ENCODE results near the gene NDST4.

Gene NDST4

DNA sequence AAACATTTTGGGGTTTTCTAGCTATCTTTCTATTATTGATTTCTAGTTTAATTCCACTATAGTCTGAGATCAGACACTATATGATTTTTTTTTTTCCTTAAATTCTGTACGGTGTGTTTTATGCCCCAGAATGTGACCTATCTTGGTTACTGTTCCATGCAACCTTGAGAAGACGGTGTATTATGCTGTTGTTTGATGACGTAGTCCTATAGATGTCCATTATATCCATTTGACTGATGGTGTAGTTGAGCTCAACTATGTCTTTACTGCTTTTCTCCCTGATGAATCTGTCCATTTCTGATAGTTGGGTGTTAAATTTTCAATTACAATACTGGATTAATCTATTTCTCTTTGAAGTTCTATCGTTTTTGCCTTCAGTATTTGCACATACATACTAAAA, 212.5 kb downstream of the NDST4 start:
- DNase-seq (ENCODE audit: low read depth), result no peak

DNA sequence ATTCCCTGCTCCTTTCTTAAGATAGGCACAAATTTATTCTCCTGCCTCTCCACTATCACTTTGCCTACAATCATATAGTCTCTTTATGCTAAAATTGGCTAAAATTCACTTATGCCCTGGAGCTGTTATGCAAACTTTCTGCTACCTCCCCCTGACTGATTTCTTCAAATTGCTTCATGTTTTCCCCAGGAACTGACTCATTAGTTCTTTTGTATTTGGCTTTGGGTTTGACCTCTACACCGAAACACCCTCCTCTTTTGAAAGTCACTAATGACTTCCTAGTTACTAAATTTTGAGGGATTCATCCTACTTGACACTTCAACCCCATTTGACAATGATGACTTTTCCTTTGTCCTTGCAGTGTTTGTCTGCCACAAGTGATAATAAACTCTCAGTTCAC, 222.6 kb downstream of the NDST4 start:
- DNase-seq (ENCODE audit: low read depth), result no peak

DNA sequence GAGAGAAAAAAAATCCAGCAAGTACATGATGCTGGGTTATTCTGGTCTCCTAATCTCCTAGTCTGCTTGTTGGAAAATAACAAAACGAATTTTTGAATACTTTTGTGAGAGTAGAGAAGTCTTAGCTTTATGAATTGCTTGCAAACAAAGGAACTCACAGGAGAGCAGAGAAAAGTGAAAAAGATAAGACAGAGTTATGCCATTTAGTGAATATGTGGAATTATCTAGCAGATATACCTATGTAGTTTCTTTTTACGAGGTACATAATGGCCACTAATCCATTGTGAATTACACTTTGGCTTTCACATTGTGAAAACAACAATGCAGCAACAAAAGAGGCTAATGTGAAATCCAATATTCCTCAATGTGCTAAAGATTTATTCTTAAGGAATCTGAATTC, 226.7 kb downstream of the NDST4 start:
- DNase-seq (ENCODE audit: low read depth), result no peak

DNA sequence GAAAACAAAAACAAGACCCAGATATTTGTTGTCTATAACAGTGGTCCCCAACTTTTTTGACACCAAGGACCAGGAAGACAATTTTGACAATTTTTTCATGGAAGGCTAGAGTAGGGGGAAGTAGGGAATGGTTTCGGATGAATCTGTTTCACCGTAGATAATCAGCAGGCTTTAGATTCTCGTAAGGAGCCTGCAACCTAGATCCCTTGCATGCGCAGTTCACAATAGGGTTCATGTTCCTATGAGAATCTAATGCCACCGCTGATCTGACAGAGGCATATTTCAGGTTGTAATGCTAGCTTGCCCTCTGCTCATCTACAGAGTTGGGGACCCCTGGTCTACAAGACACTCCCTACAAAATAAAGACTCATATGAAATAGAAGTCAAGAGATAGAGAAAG, 229.8 kb downstream of the NDST4 start:
- no peak for DNase-seq (ENCODE audit: low read depth)

DNA sequence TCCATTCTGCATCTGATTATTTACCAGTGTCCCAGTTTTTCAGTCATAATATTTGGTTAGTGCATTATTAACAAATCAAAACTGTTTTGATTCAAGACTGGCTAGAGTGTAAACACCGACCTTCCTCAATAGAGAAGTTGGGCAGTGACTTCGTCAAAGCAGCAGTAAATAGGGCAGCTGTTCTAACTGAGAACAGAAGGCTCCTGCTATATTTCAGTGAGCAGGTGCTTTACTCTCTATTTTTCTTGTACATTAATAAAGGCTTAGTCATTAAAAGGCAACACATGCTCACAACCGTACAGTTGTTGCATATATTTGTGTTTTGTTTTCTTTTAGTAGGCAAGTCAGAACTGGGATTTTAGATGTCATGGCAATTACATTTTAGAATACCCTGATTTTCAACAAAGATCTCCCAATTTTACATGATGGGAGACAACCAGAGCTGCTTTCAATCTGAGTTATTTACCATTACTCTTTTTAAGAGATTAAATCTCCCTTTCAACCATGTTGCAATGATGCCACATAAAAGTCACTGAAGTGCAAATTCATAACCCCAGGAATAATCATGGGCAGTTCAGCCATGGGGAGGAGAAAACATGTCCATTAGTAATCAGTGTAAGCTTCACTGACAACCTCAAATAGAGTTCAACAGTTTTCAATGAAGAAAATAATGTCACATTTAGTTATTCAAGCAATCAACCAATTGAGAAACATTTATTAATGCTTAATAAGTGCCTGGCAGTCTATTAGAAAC, 233.3 kb downstream of the NDST4 start:
- no peak for DNase-seq (ENCODE audit: low read depth)

DNA sequence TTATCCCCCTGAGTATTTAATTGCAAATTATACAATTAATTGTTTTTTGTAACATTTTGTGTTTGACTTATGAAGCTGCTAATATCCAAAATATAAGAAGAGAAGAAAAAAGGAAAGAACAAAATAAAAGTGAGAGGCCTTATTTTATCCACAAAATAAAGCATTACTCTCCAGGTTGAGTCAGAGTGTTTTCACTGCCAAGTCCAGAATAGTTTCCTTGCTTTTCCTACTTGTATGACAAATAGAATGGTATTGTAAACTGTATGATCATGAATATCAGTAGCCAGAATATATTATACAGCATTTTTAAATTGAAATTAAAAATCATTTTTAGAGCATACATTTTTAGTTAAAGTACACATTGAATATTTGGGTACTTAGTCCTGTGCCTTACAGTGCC, 237.8 kb downstream of the NDST4 start:
- no peak for DNase-seq (ENCODE audit: low read depth)

DNA sequence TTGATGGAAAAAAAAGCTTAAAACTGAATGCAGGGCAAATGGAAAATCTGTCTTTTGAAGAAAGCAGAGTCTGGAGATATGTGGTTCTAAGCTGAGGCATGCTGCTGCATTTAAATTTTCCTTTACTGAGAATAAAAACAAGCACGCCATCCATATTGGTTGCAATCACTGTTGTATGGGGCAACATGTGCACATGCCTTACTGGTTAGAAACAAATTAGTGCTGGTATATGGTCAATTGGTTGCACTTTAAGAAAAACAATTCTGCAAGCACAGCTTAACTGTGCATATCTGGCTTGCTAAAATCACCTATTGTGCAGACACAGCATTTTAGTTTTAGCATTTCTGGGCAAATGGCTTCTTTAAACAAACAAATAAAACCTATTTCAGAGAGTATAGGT, 239.1 kb downstream of the NDST4 start:
- DNase-seq (ENCODE audit: low read depth), result no peak

- DNase-seq (ENCODE audit: low read depth), result no peak
These were observed 242.4 kb downstream of the NDST4 start for GRCh38 chr4:114870987-114871386.

DNA sequence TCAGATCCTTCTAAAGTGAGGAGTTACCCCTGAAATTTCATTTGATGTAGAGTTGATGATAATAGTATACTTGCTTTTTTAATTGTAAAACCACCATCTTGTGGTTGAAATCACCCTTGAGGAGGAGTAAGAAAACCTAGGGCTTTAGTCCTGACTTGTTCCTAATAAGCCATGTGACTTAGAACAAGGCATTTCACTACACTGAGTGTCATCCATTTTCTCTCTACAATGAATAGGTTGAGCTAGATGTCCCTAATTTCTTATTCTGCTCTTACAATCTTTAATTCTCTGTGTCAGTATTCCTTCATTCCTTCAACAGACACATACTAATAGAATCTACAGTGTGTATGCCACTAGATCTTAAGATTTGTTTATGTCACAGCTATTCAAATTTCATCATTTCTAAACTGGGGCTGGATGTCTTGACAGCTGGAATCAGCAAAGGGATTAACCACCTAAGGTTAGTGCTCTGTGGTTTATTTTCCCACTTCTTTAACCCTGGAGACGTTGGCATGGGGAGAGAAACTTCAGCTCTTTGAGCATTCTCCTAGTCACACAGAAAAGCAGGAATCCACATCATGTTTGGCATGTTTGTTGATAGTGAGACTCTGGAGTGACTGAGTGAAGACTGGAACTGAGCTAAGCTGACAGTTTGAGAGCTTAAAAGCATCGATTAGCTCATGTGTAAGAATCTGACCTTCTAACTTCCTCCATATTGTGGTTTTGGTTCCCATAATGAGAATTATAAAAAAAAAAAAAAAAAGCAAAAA, 246.3 kb downstream of the NDST4 start:
- no peak for DNase-seq (ENCODE audit: low read depth)

DNA sequence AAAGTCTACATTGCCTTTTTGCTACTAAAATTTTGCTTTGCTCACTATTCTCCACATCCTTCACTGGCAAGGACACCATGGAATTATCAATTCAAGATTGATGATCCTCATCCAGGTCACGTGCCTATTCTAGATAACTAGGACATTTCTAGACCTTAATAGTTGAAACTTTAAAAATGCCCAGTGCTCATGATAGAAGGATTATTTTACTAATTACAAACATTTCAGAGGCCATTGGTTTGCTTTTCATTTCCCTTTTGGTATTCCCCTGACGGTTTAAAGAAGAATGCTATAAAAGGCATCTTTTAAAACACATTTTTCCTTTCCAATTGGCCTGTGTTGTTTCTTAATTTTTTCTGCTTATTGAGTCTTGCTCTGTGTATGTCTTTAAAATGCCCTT, 249.4 kb downstream of the NDST4 start:
- no peak for DNase-seq (ENCODE audit: low read depth)

GRCh38 chr4:114860786-114861185, 252.6 kb downstream of the NDST4 start:
- no peak for DNase-seq (ENCODE audit: low read depth)

DNA sequence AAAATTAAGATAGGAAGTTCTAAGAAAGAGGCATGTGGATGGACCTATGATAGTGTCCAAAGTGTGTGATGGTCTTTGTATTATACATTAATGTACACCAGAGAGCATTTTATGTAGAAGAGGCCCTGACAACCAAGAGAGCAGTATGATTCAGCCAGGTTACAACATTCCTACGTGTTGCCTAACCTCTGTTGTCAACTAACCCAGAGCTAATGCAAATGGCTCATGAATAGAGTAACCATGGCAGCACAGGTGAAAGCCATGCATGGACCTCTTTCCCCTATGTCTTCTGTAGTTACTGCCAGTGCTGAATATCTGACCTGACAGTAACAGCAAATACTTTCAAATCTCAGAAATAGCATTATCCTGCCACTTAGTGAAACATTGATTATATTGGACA, 255.6 kb downstream of the NDST4 start:
- no peak for DNase-seq (ENCODE audit: low read depth)

DNA sequence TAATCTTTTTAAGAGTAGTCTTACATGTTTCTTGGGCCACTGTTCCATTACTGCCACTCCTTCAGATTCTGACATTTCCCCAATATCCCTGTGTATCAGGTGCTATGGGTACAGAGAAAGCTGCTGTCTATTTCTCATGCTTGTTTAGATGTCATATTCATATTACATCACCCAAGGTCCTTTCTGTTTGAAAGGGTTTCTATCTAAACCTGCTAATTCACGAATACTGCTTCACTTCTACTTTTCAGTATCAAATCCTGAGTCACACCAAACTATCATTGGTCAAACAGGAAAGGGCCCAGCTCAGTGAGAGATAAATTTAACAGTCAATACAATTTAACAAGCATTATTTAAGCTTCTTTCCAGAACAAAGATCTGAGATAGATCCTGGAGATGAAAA, 273.4 kb downstream of the NDST4 start:
- DNase-seq (ENCODE audit: low read depth), result no peak

DNA sequence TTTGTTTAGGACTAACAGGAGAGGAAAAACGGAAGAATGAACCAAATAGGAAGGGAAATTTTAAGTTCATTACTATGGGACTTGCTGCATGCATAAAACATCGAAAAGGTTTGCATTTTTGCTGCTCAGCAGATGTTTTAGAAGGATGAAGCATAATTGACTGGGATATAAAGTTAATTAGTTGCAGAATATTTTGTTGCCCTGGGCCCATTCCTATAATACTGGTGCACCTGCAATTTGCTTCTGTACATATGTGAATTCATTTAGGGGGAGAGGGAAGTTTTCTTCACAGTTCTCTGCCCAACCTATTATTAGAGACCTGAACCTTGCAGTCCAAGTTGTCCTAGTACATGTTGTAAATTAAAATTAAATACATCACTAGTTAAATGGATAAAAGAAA, 282.8 kb downstream of the NDST4 start:
- no peak for DNase-seq (ENCODE audit: low read depth)

DNA sequence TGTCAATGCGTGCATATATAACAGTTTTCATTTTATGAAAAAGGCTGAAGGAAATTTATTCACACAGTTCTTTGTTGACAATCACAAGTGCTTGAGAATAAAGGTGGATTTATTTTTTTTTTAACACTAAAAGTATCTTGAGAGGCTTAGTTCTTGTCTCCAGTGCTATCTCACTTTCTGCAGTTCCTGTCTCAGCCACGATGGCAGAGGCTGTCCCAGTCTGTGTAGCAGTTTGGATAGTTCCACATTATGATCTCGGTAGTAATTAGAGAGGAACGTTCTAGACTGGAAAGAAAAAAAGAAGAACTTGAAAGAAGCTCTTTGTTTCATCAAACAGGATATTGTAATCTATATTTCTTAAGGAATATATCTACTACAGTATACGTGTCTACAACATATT, 285.8 kb downstream of the NDST4 start:
- no peak for DNase-seq (ENCODE audit: low read depth)

DNA sequence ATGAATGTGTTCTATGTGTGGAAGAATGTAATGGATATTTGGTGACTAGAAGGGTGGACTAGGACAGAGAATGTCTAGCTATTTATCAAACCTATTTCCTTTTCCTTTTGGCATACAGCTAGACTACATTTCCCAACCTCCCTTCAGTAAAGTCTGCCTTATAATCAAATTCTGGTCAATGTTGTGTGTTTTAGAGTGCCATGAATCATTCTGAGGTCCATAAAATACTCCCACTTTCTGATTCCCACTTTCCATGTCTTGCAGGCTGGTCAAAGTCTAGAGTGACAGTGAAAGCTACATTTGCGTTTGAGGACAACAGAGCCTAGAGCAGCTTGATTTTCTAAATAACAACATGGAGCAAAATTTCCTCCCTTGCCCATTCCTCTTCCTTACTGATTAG, 297.7 kb downstream of the NDST4 start:
- DNase-seq (ENCODE audit: low read depth), result no peak

DNA sequence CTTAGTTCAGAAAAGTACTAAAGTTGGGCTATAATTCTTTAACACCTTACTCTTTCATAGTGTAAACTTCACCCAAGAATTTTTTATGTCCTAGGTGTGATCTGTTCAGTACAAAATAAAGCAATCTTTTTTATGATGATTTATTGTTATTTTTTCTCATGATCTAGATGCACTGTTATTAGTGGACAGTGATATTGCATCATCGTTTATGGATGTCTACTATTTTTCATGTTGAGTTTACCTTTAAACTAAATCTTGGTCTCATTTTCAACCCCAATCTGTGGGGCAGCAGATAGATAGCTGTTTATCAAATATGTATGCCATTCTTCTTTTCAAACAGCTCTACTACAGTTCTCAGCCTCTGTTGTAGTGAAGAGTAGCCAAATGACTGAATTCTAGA, 299.5 kb downstream of the NDST4 start:
- no peak for DNase-seq (ENCODE audit: low read depth)

DNA sequence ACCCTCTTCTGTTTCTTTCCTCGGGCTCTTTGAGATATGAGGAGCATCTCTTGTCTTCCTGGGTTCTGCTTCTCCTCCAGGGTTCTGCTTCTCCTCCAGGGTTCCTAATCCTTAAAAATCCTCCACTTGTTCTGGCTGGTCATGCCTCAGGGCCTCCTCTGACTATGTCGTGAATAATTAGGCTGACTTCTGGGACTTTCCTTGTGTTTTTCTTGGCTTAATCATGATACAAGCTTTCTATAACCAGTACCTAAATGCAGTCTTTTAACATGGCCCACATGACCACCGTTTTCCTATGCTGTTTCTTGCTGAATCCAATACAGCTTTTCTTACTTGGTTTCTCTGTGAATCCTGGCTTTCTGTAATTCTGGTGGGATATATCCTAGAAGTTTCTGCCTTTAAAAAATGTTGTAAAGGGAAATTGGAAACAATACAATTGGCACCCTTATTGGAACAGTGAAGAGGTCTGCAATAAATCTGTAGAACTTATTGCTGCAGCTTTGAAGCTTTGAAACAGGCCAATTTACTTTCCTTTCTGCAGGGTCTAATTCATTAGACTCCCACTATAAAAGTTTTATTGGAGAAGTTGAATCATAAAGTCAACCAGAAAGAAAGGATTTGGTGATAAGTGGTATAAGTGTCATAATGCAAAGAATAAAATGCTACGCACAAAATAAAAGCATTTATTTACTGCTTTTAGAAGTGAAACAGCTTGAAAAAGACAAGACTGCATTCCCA, 301.7 kb downstream of the NDST4 start:
- DNase-seq (ENCODE audit: low read depth), result no peak

GRCh38 chr4:114807759-114808404, 305.5 kb downstream of the NDST4 start:
- no peak for DNase-seq (ENCODE audit: low read depth)

GRCh38 chr4:114807357-114807756, 306.1 kb downstream of the NDST4 start:
- DNase-seq (ENCODE audit: low read depth), result no peak

DNA sequence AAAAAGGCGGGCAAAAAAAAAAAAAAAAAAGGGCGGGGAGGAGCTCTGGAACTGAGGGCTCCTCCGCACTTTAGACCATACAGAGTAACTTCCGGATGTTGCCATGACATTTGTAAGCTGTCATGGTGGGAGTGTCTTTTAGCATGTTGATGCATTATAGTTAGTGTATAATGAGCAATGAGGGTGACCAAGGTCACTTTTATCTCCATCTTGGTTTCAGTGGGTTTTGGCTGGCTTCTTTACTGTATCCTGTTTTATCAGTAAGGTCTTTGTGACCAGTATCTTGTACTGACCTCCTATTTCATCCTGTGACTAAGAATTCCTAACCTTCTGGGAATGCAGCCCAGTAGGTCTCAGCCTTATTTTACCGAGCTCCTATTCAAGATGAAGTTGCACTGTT, 321.4 kb downstream of the NDST4 start:
- no peak for DNase-seq (ENCODE audit: low read depth)

GRCh38 chr4:114785570-114785969, 327.9 kb downstream of the NDST4 start:
- no peak for DNase-seq (ENCODE audit: low read depth)

- DNase-seq (ENCODE audit: low read depth), result no peak
These were observed 330.2 kb downstream of the NDST4 start for GRCh38 chr4:114783215-114783595.

All from stimulated activated CD8-positive, alpha-beta memory T cell treated with anti-CD3 and anti-CD28 coated beads, Interleukin-12 subunit alpha, Interleukin-12 subunit beta, amount 100 ng/mL, for 4 hours (primary cell).